ENCODE measurements around the gene ADNP2. TPM values are rescaled to one million over a fixed set of nuclear protein-coding genes. Genes with fewer than 3 reads are reported as not detected.

The ADNP2 gene
- total RNA-seq, 2 donors from 2014 or later, result 10.9 to 12.3 TPM

DNA sequence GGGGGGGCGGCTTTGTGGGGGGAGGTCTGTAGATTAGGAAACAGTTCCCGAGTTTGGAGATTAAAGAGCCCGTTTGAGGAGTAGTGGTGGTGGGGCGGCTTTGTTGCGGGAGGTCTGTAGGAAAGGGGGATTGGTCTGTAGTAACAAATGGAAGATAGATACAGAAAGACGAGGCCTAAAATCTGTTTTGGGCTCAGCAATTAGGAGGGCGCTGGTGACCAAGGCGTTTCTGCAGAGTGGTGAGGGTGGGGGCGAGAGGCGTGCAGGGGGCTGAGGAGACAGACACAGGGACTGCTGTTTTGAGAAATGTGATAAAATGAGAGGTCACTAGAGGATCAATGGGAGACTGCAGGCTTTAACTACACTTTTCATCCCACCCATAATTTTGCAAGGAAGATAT, 1.6 kb upstream of the ADNP2 start:
- Histone ChIP-seq H3K27ac (peak overlapping the region in 1 of 2 donors; percentile 87), H3K9me3 (no peaks in the 10 kb centered on the region), H3K4me1 (peaks cover 0 to 28% of the 10 kb centered on the region in 2 donors), H3K27me3 (no peaks in the 10 kb centered on the region), H3K4me3 (no peak overlapping the region), H3K36me3 (no peaks in the 10 kb centered on the region)
- no peak for TF ChIP-seq CTCF (IDR thresholded peaks at IDR 0.05)
- no peak for DNase-seq (ENCODE audit: low spot score)

DNA sequence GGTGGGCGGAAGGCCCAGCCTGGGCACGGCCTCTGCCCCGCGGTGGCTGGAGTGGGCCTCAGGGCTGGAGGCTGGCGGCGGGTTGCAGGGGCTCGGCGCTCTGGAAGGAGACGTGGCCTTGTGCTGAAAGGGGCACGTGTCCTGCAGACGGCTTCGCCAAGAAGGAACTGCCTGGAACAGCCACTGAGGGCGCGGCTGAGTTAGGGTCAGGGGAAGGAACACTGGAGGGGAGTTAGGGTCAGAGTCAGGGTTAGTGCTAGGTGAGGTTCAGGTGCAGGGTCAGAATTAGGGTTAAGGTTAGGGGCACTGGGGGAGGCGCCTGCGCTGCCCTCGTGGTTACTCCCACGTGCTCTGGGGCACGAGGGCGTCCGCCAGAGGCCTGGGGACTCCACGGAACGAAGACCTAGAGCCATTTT, 933 bp upstream of the ADNP2 start:
- TF ChIP-seq CTCF (IDR thresholded peaks at IDR 0.05), result no peak
- Histone ChIP-seq H3K4me1 (peaks cover 0 to 28% of the 10 kb centered on the region in 2 donors), H3K36me3 (no peaks in the 10 kb centered on the region), H3K27ac (peak overlapping the region; percentile 87 to 88), H3K4me3 (no peak overlapping the region), H3K27me3 (no peaks in the 10 kb centered on the region), H3K9me3 (no peaks in the 10 kb centered on the region)
- no peak for DNase-seq (ENCODE audit: low spot score)

GRCh38 chr18:80109676-80110078, 615 bp downstream of the ADNP2 start:
- Histone ChIP-seq H3K9me3 (no peaks in the 10 kb centered on the region), H3K27ac (peak overlapping the region; percentile 87 to 88), H3K36me3 (no peaks in the 10 kb centered on the region), H3K4me3 (peak overlapping the region; percentile 66 to 84), H3K4me1 (peaks cover 0 to 26% of the 10 kb centered on the region in 2 donors), H3K27me3 (no peaks in the 10 kb centered on the region)
- no peak for TF ChIP-seq CTCF (IDR thresholded peaks at IDR 0.05)
- DNase-seq (ENCODE audit: low spot score), result no peak

DNA sequence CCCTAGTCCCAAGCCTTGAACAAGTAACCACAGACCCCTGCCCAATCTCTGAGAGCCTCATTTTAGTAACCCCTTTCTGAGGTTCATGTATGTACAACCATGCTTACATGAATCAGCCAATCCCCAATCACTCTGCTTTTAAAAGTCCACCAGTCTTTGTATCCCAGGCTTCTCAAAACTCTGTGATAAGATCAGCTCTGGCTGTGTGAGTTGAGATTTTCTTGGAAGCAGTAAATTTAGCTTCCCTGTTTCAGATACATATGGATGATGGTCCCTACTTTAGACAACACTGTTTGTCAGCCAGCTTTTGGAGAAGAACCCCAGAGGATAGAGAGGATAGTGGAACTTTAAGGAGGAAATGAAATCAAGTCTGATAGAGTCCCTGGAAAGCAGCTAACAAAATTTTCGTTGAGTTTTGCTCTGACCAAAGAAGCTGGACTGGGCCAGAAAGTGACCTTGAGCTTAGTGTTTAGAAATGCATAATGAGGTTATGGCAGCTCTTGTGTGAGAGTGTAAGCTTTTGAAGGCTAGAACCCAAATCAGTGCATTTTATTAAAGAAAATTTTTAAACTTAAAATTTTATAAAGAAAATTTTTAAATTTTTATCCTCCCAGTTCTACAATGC, 3.7 kb downstream of the ADNP2 start:
- Histone ChIP-seq H3K27me3 (no peaks in the 10 kb centered on the region), H3K4me3 (no peak overlapping the region), H3K36me3 (no peaks in the 10 kb centered on the region), H3K9me3 (no peaks in the 10 kb centered on the region), H3K27ac (peak overlapping the region in 1 of 2 donors; percentile 36), H3K4me1 (peaks cover 0 to 33% of the 10 kb centered on the region in 2 donors)
- no peak for TF ChIP-seq CTCF (IDR thresholded peaks at IDR 0.05)
- DNase-seq (ENCODE audit: low spot score), result no peak

- DNase-seq (ENCODE audit: low spot score), result no peak
- TF ChIP-seq CTCF (IDR thresholded peaks at IDR 0.05), result no peak
- peaks cover 0 to 31% of the 10 kb centered on the region in 2 donors for H3K4me1 ChIP-seq
Measured at GRCh38 chr18:80115035-80115434, 6.0 kb downstream of the ADNP2 start.

DNA sequence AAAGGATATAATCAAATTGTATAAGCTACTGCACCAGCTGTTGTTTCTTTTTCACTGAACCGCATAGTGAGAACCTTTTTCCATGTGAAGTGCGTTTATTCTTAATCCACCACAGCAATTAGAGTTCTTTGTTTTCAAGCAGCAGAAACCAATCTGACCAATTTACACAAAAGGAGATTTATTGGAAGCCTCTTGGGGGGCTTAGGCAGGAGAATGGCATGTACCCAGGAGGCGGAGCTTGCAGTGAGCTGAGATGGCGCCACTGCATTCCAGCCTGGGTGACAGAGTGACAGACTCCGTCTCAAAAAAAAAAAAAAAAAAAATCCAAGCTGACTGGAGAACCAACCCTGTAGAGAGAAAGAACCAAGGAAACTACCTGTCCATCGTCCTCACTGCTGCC, 10.0 kb downstream of the ADNP2 start:
- TF ChIP-seq CTCF (IDR thresholded peaks at IDR 0.05), result no peak
- peaks cover 14% of the 10 kb centered on the region for H3K36me3 ChIP-seq

More at GRCh38 chr18:80115035-80115434, 6.0 kb downstream of the ADNP2 start:
- peaks cover 14% of the 10 kb centered on the region for H3K36me3 ChIP-seq
- H3K27ac ChIP-seq, result no peak overlapping the region
- H3K4me3 ChIP-seq, result no peak overlapping the region
- H3K27me3 ChIP-seq, result no peaks in the 10 kb centered on the region
- H3K9me3 ChIP-seq, result no peaks in the 10 kb centered on the region

More for the DNA sequence above, 10.0 kb downstream of the ADNP2 start:
- DNase-seq (ENCODE audit: low spot score), result no peak
- no peaks in the 10 kb centered on the region for H3K9me3 ChIP-seq
- H3K4me3 ChIP-seq, result no peak overlapping the region
- no peak overlapping the region for H3K27ac ChIP-seq
- peaks cover 0 to 7% of the 10 kb centered on the region in 2 donors for H3K4me1 ChIP-seq
- H3K27me3 ChIP-seq, result no peaks in the 10 kb centered on the region
